Loucy (cell line): ENCODE measurements around the gene DNMBP.

Experiments
- H2AFZ ChIP-seq: fragments of 200-600 bp; sonication (generic); 2 replicates; pipeline ENCODE4 v1.6.0; 2016; ENCODE audit warnings: antibody characterized with exemption, mild to moderate bottlenecking, low read length, moderate library complexity
- H3F3A ChIP-seq: fragments of 200-600 bp; 2 replicates; pipeline ENCODE4 v1.6.0; 2016; ENCODE audit warnings: antibody characterized with exemption, low read depth, mild to moderate bottlenecking
- H3K27me3 ChIP-seq: fragments of 200-600 bp; sonication (generic); 2 replicates; pipeline ENCODE4 v1.6.1; 2014; ENCODE audit warnings: low read length, mild to moderate bottlenecking; ENCODE audit not compliant: insufficient read depth, poor library complexity, severe bottlenecking
- H3K36me3 ChIP-seq: fragments of 200-600 bp; sonication (generic); 2 replicates; pipeline ENCODE4 v1.6.1; 2016; ENCODE audit warnings: low read length; ENCODE audit not compliant: insufficient read depth
- H3K4me1 ChIP-seq: fragments of 200-600 bp; sonication (generic); 2 replicates; pipeline ENCODE4 v1.5.1; 2014; ENCODE audit warnings: low read length, mild to moderate bottlenecking; ENCODE audit not compliant: insufficient read depth, poor library complexity, severe bottlenecking
- H3K4me2 ChIP-seq: fragments of 200-600 bp; sonication (generic); 2 replicates; pipeline ENCODE4 v1.6.0; 2014; ENCODE audit warnings: antibody characterized with exemption, low read length, low read depth, mild to moderate bottlenecking; ENCODE audit not compliant: poor library complexity, severe bottlenecking
- H3K4me3 ChIP-seq: fragments of 200-600 bp; sonication (generic); 2 replicates; pipeline ENCODE4 v1.5.1; 2014; ENCODE audit warnings: low read length, mild to moderate bottlenecking, mixed read lengths; ENCODE audit not compliant: poor library complexity, severe bottlenecking
- H3K79me2 ChIP-seq: fragments of 200-600 bp; sonication (generic); 2 replicates; pipeline ENCODE4 v1.6.1; 2014; ENCODE audit warnings: low read length; ENCODE audit not compliant: insufficient read depth
- H3K9ac ChIP-seq: fragments of 200-600 bp; sonication (generic); 2 replicates; pipeline ENCODE4 v1.6.0; 2014; ENCODE audit warnings: mild to moderate bottlenecking, low read depth, low read length, moderate library complexity; ENCODE audit not compliant: poor library complexity, severe bottlenecking
- H3K9me2 ChIP-seq: fragments of 200-600 bp; sonication (generic); replicated peaks from 2 replicates; pipeline ENCODE4 v1.6.1; 2016; ENCODE audit warnings: low read depth, low read length, mixed read lengths
- H3K9me3 ChIP-seq: fragments of 200-600 bp; sonication (generic); 2 replicates; pipeline ENCODE4 v1.6.1; 2014; ENCODE audit warnings: mild to moderate bottlenecking, antibody characterized with exemption, low read length, low read depth; ENCODE audit not compliant: insufficient read depth
- H4K20me1 ChIP-seq: fragments of 200-600 bp; sonication (generic); 2 replicates; pipeline ENCODE4 v1.6.0; 2014; ENCODE audit warnings: antibody characterized with exemption, low read length, mild to moderate bottlenecking; ENCODE audit not compliant: insufficient read depth, poor library complexity, severe bottlenecking
- CTCF ChIP-seq: fragments of 200-600 bp; sonication (generic); conservative IDR thresholded peaks from 2 replicates; pipeline ENCODE4 v1.5.1; 2014; ENCODE audit warnings: mild to moderate bottlenecking, antibody characterized with exemption, low read length
- EZH2phosphoT487 ChIP-seq: fragments of 200-600 bp; IDR thresholded peaks from 2 replicates; pipeline ENCODE4 v1.6.1; 2018; ENCODE audit warnings: antibody characterized with exemption, mild to moderate bottlenecking, moderate library complexity, borderline replicate concordance

DNMBP gene

DNA sequence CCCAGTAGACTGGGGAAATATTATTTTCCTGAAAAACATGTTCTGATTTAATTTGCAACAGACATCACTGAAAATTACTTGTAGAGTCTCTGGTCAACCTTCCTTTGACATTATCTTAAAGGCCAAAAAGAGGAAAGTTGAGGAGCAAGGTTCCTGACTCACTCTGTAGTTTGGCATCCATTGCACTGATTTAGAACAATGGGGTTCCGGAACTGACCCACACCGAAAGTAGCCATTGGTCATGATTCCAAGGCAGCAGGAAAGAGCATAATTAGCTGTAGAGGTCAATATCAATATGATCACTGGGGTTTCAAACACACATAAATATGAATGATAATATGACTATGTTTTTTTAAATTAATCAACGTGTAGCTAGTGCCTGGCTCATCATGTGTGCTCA lies 65.8 kb downstream of the DNMBP start:
- H3K9me2 ChIP-seq = no peaks in the 10 kb centered on the region
- no peaks in the 10 kb centered on the region for H3K4me1 ChIP-seq
- no peaks in the 10 kb centered on the region for H3K36me3 ChIP-seq
- H3F3A ChIP-seq = no peaks in the 10 kb centered on the region
- no peaks in the 10 kb centered on the region for H3K27me3 ChIP-seq
- H3K79me2 ChIP-seq = no peaks in the 10 kb centered on the region
- no peak for TF ChIP-seq EZH2phosphoT487
- no peak for TF ChIP-seq CTCF
- H3K9ac ChIP-seq = no peak overlapping the region
- H2AFZ ChIP-seq = no peak overlapping the region
- no peaks in the 10 kb centered on the region for H3K9me3 ChIP-seq
- H4K20me1 ChIP-seq = no peaks in the 10 kb centered on the region
- H3K4me3 ChIP-seq = no peak overlapping the region
- H3K4me2 ChIP-seq = no peak overlapping the region

GRCh38 chr10:99941942-99942820 lies 67.6 kb downstream of the DNMBP start:
- Histone ChIP-seq H2AFZ (no peak overlapping the region), H4K20me1 (no peaks in the 10 kb centered on the region), H3K4me3 (no peak overlapping the region), H3K27me3 (no peaks in the 10 kb centered on the region), H3K4me1 (no peaks in the 10 kb centered on the region), H3K9ac (no peak overlapping the region), H3K9me3 (no peaks in the 10 kb centered on the region), H3K9me2 (no peaks in the 10 kb centered on the region), H3K36me3 (no peaks in the 10 kb centered on the region), H3K79me2 (no peaks in the 10 kb centered on the region), H3K4me2 (no peak overlapping the region), H3F3A (no peaks in the 10 kb centered on the region)
- TF ChIP-seq CTCF (no peak), EZH2phosphoT487 (no peak)

GRCh38 chr10:99938563-99938962 lies 71.2 kb downstream of the DNMBP start:
- no peaks in the 10 kb centered on the region for H4K20me1 ChIP-seq
- no peaks in the 10 kb centered on the region for H3F3A ChIP-seq
- no peaks in the 10 kb centered on the region for H3K36me3 ChIP-seq
- TF ChIP-seq CTCF (no peak), EZH2phosphoT487 (no peak)
- no peak overlapping the region for H3K4me2 ChIP-seq
- no peaks in the 10 kb centered on the region for H3K9me3 ChIP-seq
- no peaks in the 10 kb centered on the region for H3K79me2 ChIP-seq
- no peak overlapping the region for H3K9ac ChIP-seq
- H2AFZ ChIP-seq = no peak overlapping the region
- H3K4me3 ChIP-seq = no peak overlapping the region
- no peaks in the 10 kb centered on the region for H3K9me2 ChIP-seq
- no peaks in the 10 kb centered on the region for H3K4me1 ChIP-seq
- no peaks in the 10 kb centered on the region for H3K27me3 ChIP-seq
